OCI-LY7 (cell line): ENCODE data around the gene DMRT1.

Experiments
- CTCF ChIP-seq: fragments of 200-600 bp; sonication (generic); conservative IDR thresholded peaks from 2 replicates; pipeline ENCODE4 v1.5.1; 2014; ENCODE audit warnings: mild to moderate bottlenecking, antibody characterized with exemption, low read length, moderate library complexity, mixed read lengths
- EZH2phosphoT487 ChIP-seq: fragments of 200-600 bp; sonication (generic); IDR thresholded peaks from 2 replicates; pipeline ENCODE4 v1.6.1; 2018; ENCODE audit warnings: low read depth, borderline replicate concordance, mild to moderate bottlenecking, mixed run types, antibody characterized with exemption, low read length, moderate library complexity, mixed read lengths

- TF ChIP-seq CTCF (0 out of 2 replicates have a peak, but pooled peaks have one; percentile 19), EZH2phosphoT487 (no peak)
Observed at GRCh38 chr9:840343-840742, 1.2 kb upstream of the DMRT1 start.
